Esophagus mucosa (tissue), 1 donor: ENCODE measurements around the gene RGS18. TPM values are rescaled to one million over a fixed set of nuclear protein-coding genes. Genes with fewer than 3 reads are reported as not detected.
"Not testable (repeated sequence)": the region's sequence is repeated elsewhere in the genome, so short reads cannot be mapped to it uniquely, and the experiment has no call there.

Experiments used
- ATAC-seq: fragments of 200-7000 bp; cut with Tn5 transposase; one replicate; pipeline ENCODE4 v1.9.1; 2020
- total RNA-seq: library from RNA; stranded (reverse); gene quantifications from one replicate; pipeline ENCODE4 v1.2.4, GENCODE V29; 2023
- donor health status: DM: yes; HTN: yes; CAD: no.

Gene RGS18
- total RNA-seq, 1 donor from 2014 or later, result 0.52 TPM

DNA sequence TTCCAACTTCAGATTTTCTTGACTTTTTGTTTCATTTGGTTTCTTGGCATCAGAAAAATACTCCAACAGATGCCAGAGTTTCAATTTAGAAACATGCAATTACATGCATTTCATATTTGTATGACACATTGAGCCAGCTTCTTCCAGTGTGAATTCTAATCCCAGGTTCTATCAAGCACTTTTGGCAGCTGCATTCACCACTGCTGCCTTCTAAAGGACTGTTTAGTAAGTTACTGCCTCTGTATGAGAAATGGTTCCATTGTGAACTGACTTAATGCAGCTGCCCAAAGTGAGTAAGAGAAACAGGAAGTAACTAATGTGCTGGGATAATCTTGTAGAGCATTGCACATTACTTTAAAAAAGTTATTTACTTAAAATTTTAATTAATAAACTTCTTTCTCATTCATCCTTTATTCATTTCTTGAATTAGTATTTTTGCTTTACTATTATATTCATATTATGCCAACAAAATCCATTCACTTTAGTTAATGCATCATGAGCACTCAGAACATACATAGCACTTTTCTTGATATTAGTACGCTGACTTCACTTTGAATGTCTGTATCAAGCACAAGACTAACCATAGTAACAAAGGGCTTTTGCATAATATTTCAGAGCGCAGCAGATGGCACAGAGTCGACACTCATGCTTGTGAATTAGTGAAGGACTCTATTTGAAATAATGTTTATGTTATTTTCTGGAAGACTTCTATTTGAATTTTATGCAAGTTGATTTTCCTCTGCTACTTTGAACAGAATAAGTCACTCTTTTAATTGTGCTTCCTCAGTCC lies 9.8 kb downstream of the RGS18 start:
- ATAC-seq, result no peak

DNA sequence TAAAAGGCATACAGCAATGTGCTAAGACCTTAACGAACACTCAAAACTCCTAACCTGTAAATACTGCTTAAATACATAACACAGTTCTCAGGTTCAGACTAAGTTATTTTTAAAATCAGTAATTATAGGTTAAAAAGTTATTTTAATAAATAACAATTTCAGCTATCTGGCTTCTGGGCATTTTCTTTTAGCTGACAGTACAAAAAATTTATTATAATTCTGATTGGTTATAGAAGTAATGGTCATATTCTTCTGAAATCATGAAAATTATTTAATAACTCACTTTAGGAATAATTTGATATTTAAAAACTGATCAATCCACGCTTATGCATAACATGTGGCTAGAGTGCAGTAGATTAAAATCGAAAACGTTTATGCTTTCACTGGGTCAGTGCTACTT lies 10.7 kb downstream of the RGS18 start:
- no peak for ATAC-seq

DNA sequence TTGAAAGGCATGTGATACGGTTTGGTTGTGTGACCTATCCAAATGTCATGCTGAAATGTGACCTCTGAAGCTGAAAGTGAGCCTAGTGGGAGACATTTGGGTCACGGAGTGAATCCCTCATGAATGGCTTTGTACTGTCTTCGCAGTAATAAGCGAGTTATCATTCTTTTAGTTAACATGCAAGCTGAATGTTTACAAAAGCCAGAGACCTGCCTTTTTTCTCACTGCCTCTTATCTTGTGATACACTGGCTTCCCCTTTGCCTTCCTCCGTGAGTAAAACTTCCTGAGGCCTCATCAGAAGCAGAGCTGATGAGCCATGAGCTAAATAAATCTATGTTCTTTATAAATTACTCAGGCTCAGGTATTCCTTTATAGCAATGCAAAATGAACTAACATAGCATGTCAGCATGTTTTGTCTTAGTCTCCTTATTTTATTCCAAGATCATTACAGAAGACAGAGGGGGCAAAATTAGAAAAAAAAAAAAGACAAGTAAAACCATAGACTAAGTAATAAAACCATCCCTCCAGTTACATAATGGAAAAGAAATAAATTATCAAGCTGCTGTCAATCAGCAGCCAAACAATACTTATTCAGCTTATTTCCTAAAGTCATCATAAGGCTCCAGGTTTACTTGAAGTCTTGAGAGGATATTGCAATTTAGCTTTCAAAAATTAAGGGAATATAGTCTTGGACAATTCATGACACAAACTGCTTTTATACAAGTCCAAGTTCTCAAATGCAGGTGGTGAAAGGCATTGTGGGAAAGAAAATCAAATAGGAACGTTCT lies 12.1 kb downstream of the RGS18 start:
- no peak for ATAC-seq

DNA sequence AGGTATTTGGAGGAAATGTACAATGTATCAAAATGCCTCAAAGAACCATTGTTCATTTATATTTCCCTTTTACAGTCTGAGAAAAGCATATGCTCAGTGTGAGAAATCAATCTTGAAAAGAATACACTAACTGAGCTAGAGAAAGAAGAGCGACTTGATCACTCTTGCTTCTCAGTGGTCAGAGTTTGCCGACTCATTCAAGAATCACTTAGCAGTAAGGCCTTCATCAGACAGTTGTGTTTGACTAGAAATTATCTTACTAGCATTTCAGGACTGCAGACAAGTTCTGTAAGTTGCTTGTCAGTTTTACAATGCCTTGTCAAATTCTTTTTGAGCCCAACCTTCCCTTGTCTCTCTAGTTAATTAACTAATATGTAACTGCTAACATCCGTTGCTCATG lies 12.9 kb downstream of the RGS18 start:
- no peak for ATAC-seq

DNA sequence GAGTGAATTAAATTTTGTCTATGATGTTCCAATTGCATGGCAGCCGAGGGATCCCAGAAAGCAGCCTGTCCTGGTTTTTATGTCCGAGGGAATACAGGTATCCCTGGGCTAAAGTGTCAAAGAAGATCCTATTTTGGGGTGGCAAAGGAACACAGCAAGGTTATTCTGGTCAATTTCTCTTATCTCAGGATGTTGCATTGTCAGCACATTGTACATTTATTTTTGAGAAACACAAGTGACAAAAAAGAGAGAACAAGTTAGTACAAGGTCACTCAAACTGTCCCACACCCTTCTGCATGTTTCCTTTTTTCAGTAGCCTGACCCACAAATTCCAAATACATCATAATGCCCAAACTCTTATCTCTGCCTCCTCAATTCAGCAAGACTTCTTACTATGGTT lies 17.7 kb downstream of the RGS18 start:
- no peak for ATAC-seq

DNA sequence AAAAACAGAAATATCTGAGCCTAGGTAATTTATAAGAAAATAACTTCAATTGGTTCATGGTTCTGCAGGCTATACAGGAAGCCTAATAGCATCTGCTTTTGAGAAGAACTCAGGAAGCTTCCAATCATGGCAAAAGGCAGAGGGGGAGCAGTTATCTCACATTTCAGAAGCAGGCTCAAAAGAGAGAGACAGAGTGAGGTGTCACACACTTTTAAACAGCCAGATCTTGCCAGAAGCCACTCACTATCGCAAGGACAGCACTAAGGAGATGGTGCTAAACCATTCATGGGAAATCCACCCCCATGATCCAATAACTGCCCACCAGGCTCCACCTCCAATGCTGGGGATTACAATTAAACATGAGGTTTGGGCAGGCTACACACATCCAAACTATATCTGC lies 25.5 kb downstream of the RGS18 start:
- no peak for ATAC-seq

DNA sequence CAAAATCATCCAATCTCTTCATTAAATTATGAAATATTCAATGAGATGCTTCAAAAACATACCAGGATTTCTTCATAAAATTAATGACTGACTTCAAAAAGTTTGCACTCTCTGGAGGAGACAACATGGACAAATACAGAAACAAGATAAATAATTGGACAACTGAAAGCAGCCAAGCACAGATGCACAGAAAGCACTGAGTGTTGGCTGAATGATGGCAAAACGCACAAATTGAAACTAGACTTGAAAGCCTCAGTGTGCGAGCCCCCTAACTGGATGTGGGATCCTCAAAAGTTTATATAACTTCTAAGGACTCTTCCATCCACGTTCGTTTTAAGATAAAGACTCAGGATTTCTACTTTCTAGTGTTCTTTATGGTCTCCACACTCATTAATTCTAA lies 27.9 kb downstream of the RGS18 start:
- ATAC-seq, result no peak

DNA sequence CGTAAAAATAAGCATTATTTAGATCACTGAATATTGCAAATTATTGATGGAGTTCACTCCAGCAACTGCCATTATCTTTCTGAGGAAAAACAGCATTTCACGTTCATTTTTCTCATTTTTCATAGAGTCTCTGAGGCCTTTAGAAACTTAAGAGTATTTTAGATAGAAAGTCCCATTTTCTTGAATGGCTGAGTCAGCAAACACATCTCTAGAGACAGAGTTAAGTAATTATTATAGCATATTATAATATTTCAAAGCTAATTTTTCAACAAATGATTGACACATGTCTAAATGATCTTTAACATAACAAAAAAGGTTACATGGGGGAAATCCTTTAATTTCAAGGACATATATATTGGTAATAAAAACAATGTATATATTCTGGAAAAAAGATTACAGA lies 31.8 kb downstream of the RGS18 start:
- ATAC-seq, result no peak

DNA sequence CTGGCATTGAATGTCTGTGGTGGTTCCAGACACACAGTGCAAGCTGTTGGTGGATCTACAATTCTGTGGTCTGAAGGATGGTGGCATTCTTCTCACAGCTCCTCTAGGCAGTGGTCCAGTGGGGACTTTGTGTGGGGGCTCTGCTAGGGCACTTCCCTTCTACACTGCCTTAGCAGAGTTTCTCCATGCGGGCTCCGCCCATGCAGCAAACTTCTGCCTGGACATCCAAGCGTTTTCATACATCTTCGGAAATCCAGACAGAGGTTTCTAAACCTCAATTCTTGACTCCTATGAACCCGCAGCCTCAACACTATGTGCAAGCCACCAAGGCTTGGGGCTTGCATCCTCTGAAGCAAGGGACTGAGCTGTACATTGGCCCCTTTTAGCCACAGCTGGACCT lies 43.0 kb downstream of the RGS18 start:
- ATAC-seq, result no peak

DNA sequence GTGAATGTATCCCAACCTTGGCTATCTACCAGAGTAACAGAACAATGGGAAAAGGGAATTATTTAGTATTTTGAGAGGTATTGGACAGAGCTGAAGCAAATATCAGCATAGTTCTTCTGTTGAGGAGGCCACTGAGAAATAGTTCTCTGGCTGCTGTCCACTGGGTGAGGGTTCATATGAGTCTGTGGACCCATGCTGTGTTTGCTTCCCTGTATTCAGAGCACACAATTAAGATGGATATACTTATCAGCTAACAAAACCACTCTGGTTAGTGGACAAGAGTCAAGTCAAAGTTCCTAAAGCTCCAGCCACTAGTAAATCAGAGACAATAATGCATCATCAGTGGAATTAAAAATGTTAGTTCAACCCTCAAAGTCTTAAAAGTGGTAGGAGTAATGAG lies 66.1 kb downstream of the RGS18 start:
- no peak for ATAC-seq

DNA sequence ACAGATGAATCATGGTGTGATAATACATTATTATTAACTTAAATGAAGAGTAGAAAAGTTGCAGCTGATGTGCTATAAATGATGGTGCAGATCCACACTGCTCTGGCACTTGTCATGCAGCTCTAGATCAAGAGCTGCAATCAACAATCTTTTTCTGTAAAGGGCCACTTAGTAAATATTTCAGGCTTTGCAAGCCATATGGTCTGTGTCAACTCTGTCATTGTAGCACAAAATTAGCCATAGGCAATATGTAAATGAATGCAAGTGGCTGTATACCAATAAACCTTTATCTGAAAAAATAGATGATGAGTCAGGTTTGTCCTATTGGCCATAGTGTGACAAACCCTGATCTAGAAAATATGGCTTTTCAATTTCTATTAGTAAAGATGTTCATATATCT lies 66.6 kb downstream of the RGS18 start:
- no peak for ATAC-seq

DNA sequence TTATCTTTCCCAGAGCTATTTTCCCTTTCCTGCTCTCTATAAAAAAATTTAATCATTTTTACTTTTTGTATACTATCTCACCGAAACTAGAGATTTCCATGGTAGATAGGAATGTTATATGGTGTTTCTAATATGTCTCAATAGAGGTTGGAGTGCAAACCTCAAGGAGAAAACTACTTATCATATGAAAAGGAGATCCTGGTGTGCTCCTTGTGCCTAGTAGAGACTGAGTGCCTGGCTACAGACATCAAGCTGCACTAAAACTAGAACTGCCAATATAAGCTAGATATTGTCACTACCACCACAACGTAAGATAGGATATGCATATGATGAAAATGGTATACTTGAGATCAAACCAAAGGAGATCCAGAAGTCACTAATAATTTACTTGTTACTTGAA lies 67.0 kb downstream of the RGS18 start:
- no peak for ATAC-seq

DNA sequence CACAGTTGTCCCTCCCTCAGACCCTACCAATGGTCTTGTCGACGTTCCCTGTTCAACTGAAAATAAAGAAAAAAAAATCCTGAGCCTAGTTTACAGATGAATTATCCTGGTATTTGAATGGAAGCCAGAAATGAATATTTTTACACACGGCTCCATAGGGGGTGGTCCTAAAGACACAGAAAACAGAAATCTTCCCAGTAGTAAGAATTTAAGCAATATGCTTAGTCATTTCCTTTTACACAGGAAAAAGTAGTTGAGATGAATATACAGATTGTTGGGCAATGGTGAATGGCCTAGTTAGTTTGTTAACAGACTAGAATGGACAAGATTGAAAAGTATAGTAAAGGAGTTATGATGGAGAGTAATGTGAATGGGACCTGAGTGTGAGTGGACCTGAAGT lies 67.4 kb downstream of the RGS18 start:
- no peak for ATAC-seq

DNA sequence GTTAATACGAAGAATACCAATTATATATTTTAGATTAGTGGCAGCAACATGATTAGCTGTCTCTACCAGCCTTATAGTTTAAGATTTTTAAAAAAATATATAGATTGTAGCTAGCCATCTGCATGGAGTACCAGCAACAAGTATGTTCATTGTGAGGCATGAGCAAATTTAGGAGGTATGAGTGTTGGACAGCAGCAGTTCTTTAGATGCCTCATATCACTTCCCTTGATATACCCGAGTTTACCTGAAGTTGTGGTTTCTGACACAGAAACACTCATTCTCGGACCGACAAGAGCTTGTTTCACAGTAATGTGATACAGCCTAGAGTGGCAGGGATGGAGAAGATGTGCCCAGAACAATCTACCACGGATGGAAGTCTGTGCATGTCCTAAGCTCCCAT lies 69.1 kb downstream of the RGS18 start:
- no peak for ATAC-seq

DNA sequence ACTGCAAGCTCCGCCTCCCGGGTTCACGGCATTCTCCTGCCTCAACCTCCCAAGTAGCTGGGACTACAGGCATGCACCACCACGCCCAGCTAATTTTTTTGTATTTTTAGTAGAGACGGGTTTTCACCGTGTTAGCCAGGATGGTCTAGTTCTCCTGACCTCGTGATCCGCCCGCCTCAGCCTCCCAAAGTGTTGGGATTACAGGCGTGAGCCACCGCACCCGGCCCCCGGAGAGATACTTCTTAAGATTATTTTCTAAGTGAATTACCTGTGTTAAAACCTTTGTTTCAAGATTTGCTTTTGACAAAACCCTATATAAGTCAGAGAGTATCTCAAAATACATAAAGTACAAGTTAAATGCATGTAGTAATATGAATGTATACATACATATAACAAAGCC lies 69.7 kb downstream of the RGS18 start:
- not testable (repeated sequence) for ATAC-seq

DNA sequence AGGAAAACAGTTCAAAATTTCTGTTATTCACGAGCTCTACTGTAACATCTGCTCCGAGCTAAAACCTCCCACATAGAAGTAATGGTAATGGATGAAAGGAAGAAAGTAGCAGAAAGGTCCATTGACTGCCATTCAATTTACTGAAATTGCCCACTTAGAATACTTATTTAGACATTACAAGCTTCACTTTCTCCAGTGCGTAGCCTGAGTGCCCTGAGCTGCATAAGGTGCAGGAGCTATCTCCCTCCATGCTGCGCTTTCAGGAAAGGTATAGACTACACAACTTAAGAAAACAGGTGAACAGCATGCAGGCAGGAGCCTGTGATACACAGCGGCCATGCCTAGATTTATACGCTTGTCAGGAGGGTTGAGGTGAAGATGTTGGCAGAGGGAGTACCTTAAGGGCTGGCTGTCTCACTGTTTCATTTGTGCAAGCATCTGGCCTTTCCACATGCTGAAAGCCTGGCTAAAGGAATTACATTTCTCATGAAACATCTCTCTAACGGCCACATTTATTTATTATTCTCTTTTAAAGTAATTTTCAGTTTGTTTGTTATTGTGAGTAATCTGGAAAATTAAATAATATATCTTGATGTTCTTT lies 74.7 kb downstream of the RGS18 start:
- no peak for ATAC-seq

DNA sequence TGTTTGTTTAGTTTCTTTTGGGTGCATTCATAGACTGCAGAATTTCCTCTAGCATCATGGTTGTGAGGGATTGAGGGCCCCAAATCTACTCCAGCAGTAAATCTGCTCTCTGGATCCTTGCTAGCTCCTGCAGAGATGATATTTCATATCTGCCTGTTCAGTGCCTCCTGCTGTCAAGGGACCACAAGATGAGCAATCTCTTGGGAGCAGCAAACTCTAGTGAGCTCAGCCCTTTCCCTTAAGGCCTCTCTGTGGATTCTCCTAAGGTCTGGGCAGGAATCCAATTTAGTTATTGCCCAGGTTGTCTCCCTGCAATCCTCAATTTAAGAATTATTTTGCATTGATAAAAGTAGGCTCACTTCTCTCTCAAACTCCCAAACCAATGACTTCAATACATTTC lies 76.9 kb downstream of the RGS18 start:
- ATAC-seq, result no peak

Other genes starting within 250 kb of the RGS18 start
- gene RGS21, start 158.5 kb downstream of the RGS18 start, total RNA-seq, result not detected